Inflammatory macrophage (primary cell): ENCODE data around the gene C1orf167.

Experiments used
- DNase-seq, 2 donors: peaks; one replicate each; pipeline ENCODE4 v3.0.0-alpha.2; 2020 to 2022

The C1orf167 gene

DNA sequence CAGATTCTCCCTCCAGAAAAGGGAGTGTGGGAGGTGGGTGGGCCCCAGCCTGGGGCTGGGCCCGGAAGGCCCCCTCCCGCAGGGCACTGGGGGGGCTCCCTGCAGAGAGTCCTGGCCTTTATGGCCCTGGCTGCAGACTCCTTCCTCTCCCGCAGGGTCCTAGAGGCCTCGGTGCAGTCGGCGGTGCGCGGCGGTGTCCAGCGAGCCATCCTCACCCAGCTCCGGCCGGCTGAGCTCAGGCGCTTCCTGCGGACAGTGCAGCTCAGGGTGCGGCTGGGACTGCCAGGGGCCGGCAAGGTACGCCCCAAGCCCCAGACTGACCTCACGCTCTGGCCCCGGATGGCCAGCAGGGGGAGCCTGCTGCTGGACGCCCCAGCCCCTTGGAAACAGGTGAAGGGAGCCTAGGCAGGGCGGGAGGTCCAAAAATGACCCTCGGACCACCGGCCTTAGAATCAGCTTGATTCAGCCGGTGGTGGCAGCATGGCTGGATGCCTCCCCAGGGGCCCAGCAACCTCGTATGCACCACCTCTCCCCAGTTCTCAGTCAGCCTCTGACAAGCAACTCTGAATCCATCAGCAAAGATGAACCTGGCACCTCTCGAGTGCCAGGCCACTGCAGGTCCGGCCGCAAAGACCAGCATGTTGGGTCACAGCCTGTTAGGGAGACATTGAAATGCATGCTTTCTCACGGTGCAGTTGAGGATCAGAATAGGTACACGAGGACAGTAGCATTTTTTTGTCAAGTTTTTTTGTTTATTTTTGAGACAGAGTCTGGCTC lies 23.2 kb downstream of the C1orf167 start:
- DNase-seq, result peak; percentile 30 to 56

DNA sequence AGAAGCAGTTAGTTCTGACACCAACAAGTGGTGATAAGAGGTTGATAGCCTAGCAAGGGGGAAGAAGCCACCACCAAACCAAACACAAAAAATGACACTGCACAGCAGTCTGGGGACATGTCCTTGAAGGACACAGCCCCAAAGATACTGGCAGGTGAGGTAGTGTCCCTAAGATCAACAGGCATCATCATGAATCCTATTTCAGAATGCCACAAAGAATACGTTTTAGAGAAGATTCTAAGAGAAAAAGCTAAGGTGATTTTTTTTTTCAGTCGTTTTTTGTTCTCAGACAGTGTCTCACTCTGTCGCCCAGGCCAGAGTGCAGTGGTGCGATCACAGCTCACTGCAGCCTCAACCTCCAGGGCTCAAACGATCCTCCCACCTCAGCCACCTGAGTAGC lies 24.2 kb downstream of the C1orf167 start:
- no peak for DNase-seq

GRCh38 chr1:11787251-11787803 lies 25.3 kb downstream of the C1orf167 start:
- no peak for DNase-seq

DNA sequence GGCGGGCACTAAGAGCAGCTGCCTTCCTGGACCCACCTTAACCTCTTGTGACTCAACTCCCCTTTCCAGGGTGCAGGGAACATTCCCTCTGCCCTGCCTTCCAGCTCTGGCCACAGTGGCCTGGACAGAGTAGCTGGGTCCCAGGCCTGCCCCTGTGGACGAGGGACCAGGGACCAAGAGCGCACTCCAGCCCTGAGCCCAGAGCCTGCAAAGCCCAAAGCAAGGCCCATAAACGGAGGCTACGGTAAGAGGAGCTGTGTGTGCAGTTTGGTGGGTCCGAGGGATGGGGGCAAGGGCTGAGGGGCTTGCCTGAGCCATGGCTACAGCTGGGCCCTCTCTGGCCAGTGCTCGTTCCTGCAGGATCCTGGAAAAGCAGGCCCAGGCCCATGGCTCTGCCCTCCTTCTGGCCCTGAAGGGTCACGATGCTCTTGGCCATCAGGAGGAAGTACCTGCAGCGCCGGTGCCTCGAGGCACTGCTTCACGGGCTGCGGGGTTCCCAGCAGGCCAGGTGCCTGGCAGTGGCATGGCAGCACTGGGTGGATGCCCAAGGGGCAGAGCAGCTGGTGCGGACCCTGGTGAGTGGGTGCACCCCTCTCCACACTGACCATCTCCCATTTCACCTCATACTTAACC lies 25.9 kb downstream of the C1orf167 start:
- no peak for DNase-seq

DNA sequence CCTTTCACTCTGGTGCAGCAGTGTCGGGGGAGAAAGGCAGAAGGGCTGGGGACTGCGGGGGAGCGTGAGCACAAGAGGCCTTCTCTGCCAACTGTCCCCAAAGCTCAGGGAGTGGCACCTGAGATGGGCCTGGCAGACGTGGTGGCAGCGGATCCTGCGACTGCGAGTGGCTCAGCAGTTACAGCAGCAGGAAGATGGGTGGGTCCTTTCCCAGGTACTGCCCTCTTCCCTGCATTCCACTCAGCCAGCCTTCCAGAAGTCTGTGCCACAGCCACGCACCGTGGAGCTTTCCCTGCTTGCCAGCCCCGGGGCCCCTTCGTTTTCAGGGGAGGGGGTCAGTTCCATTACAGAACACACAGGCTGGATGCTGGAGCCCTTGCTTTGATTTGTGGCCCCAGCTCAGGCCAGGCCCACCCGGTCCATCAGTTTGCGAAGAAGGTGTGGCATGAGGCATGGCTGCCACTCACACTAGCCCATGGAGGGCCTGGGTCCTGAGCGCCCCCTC lies 26.6 kb downstream of the C1orf167 start:
- no peak for DNase-seq

DNA sequence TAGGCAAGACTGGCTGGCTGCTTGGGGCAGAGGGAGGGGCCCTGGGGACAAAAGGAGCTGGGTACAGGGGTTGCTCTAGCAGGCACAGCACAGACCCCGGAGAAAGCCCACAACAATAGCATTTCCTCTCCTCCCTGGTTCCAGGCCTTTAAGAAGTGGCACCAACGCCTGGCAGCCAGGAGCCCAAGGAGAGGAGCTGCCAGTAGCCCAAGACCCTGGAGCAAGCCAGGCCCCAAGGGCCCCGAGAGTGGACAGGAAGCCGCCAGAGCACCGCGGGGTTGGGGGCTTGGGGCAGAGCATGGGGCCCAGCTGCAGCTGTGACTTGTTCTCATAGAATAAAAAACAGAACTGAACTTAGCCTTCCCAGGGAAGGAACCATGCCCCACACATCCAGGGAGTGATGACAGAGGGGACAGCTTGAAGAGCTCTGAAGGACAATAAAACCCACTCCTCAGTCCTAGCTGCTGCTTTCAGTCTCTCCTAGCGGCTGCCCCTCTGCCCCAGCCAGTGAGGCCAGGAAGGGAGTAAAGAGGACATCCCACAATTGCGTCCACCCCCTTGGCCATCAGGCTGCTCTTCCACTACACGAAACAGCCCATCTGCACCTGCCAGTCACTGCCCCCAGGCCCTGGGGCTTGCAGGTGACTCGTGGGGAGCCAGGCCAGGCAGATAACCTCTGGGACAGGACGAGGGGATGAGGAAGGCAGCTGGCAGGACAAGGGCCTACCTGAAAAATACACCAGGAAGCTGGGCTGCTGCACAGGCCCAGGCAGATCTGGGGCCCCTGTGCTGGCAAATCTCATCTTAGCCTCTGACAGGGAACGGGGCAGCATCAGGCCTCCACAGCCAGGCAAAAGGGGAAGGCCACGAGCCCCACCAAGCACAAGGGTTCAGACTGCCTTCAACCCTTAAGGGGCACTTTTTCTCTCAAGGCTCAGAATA lies 27.4 kb downstream of the C1orf167 start:
- no peak for DNase-seq

GRCh38 chr1:11790101-11790879 lies 28.3 kb downstream of the C1orf167 start:
- no peak for DNase-seq

DNA sequence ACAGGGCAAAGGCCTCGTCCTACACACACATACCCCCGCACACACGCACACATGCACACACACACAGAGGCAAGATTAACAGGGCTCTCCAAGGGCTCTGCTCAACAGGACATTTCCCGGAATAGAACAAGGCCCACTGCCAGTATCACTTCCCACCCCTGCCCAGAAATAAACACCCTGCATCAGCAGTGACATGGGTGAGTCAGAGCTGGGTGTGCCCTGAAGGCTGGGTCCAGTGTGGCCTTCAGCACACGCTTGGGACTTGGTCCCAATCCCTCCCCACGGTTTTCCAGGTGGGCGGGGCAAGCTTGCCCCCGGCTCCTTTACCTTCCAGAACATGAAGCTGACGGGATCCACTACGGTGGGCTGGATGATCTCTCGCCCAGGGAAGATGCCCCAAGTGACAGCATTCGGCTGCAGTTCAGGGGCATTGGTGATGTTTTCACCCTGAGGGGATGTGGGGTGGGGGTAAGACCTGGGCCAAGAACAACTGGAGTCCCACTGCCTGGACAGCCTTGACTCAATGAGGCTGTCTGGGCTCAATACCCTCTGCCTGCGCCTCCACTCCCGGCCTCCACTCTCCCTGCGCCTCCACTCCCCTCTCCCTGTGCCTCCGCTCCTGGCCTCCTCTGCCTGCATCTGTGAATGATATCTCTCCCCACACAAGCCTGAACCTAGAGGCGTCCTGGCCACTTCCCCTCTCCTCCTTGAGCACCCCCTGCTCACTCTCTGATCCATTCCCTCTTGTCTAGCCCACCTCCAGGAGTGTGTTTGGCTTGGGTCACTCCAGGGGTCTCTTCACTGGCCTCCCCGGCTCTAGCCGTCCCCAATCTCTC lies 29.1 kb downstream of the C1orf167 start:
- DNase-seq, result peak; percentile 79 to 83

DNA sequence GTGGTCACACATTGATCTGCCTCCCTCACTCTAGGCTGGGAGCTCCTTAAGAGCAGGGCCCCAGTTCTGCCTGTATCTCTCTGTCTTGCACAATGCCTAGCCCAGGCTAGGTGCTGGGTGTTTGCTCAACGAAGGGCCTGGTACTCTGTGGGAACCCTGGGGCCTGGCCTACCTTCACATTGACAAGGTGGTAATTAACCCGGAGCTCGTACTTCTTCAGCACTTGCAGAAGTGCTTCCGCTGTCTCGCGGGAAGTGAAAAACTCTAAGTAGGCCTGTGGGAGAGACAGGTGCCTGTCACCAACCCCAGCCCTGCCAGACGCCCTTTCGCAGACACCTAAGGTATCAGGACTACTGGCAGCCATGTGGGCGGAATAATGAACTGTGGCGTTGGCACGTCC lies 30.1 kb downstream of the C1orf167 start:
- DNase-seq, result no peak

DNA sequence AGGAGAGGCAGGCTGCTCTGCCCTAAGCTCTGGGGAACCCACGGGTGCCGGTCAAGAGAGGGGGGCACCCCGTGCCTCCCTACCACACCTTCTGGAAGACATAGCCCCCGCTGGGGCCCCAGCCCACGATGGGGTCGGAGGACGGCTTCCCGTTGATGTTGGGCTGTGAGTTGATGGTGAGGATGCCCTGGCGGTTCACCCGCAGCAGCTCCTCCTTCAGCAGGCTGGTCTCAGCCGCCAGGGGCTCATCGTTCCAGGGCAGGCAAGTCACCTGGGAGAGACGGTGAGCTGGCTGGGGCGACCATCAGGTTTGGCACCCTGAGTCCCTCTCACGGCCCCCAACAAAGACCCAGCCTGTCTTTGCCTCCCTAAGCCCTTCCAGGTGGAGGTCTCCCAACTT lies 31.8 kb downstream of the C1orf167 start:
- DNase-seq, result no peak

DNA sequence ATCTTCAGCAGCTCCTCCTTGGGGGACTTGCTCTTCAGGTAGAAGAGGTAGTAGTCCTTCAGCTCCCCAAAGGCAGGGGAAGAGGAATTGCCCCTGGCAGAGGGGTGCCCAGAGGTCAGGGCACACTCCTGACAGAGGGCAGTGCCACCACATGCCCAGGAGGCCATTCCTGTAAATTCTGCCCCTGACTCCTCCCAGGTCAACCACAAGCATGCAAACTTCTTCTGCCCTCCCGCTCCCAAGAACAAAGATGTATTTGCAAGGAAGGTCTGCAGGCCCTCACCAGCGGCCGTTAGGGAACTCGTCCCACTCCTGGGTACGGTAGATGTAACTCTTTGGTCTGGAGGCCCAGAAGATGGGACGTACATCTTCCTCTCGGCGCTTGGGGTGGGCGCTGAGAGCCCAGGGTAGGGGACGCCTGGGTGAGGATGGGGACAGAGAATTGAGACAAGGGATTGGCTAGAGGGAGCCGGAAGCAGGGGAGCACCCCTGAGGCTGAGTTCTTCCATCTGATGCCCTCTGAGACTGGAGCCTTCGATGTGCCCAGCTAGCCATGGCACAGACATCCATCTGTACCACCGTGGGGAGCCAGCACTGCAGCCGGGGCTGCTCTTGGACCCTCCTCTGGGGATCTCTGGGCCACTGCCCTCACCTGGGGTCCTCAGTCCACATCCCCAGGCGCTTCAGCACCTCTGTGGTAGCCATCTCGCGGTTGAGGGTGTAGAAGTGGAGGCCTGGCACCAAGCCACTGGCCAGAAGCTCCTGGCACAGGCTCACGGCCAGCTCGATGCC lies 32.6 kb downstream of the C1orf167 start:
- no peak for DNase-seq

DNA sequence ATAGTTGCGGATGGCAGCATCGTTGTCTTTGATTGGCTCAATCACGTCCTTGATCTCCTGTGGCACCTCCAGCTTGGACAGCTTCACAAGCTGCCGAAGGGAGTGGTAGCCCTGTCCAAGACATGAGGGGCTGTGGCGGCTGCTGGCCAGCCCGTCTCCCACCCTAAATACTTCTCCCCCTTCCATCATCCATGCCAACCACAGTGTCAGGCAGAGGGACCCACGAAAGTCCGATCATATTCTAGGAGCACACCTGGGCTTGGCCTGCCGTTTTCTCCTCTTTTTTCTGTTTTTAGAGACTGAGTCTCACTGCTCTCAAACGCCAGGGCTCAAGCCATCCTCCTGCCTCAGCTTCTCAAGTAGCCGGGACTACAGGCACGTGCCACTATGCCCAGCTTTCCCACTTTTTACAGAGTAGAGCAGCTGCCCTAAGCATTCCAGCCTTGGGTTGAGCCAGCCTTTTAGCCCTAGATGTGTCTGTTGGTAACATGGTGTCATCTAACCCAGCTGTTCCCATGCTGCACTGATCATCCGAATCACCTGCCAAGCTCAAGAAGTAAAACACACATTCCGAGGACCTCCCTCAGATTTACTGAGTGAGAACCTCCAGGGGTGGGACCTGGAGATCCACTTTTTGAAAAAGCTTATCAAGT lies 33.4 kb downstream of the C1orf167 start:
- DNase-seq, result no peak

GRCh38 chr1:11796036-11796828 lies 34.2 kb downstream of the C1orf167 start:
- peak; percentile 38 to 72 for DNase-seq

DNA sequence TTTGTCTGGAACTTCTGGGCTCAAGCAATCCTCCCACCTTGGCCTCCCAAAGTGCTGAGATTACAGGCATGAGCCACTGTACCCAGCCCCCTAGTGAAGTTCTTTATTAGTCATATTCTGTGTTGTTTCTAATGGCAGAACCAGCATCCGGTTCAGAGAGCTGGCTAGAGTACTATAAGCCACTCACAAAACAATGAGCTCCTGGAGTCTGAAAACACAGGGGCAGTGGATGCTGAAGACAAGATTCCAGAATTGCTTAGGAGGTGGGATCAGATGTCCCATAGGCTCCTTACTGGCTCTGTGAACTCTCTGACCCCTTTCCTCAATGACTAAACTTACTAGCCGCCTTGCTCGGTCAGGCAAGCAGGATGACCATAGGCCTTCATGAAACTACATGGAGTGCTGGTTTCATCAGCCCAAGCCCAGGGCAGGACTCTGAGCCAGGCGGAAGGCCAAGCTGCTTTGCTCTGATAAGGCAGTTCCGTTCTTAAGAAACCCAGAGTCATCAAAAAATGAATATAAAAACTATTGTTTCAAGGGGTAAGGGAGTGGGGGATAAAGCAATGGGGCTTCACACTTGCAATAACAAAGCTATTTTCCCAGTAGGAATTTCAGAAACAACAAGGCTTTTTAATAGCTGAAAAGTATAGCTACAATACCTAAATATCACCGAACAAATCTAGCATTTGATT lies 35.7 kb downstream of the C1orf167 start:
- DNase-seq, result no peak

DNA sequence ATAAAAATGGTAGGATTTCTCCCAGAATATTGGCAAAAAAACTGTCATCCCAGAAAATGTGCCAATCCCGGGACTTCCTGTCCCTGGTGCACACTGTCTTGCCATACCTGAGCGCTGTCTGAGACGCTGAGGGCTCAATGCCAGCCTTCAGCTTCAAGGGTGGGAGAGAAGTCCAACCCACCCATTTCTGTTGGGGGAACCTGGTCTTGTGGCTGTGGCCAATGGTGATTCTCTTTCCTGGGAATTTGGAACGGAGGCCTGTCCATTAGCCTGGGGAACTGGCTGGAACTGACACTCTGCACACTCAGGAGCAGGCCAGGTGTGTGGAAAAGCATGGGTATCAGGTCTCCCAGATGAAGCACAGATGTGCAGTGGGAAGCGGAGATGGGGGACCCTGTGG lies 37.1 kb downstream of the C1orf167 start:
- no peak for DNase-seq

GRCh38 chr1:11799896-11800295 lies 37.9 kb downstream of the C1orf167 start:
- DNase-seq, result no peak

GRCh38 chr1:11800391-11800755 lies 38.4 kb downstream of the C1orf167 start:
- DNase-seq, result no peak
